GM12865 (cell line): ENCODE data around the gene FGF21.
"Not testable (repeated sequence)": the region's sequence is repeated elsewhere in the genome, so short reads cannot be mapped to it uniquely, and the experiment has no call there.

Experiments used
- DNase-seq: peaks from one replicate; pipeline ENCODE4 v3.0.0; 2010; ENCODE audit warnings: low read depth
- H3K4me3 ChIP-seq: 2 replicates; pipeline ENCODE4 v1.5.1; 2011; ENCODE audit warnings: mild to moderate bottlenecking, low read depth, low read length, control low read depth
- CTCF ChIP-seq: IDR thresholded peaks from 2 replicates; pipeline ENCODE4 v1.5.1; 2011; ENCODE audit warnings: low read length, control low read depth, low read depth, inconsistent platforms; ENCODE audit not compliant: insufficient read depth; ENCODE audit errors: missing control alignments

Gene FGF21

DNA sequence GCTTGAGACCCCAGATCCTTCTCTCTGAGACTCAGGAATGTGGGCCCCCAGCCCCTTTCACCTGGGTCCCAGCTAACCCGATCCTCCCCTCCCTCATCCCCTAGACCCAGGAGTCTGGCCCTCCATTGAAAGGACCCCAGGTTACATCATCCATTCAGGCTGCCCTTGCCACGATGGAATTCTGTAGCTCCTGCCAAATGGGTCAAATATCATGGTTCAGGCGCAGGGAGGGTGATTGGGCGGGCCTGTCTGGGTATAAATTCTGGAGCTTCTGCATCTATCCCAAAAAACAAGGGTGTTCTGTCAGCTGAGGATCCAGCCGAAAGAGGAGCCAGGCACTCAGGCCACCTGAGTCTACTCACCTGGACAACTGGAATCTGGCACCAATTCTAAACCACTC, 463 bp downstream of the FGF21 start:
- DNase-seq = no peak
- no peak for TF ChIP-seq CTCF
- H3K4me3 ChIP-seq = no peak overlapping the region

- no peak for TF ChIP-seq CTCF
- DNase-seq = no peak
- H3K4me3 ChIP-seq = no peak overlapping the region
These were observed 888 bp downstream of the FGF21 start for GRCh38 chr19:48756212-48756611.

DNA sequence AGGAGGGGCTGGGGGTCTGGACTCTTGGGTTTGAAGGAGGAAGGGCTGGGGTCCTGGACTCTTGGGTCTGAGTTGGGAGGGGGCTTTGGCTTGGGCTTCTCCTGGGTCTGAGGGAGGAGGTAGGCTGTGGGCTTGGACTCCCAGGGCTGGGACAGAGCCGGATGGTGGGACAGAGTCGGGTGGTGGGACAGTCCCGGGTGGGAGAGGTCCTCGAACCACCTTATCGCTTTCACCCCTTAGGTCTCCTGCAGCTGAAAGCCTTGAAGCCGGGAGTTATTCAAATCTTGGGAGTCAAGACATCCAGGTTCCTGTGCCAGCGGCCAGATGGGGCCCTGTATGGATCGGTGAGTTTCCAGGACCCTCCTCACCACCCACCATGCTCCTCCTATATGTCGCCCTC, 1.4 kb downstream of the FGF21 start:
- no peak for TF ChIP-seq CTCF
- no peak overlapping the region for H3K4me3 ChIP-seq
- DNase-seq = no peak

- TF ChIP-seq CTCF = no peak
- DNase-seq = no peak
- H3K4me3 ChIP-seq = no peak overlapping the region
These were observed 1.9 kb downstream of the FGF21 start for GRCh38 chr19:48757089-48757675.

- no peak for DNase-seq
- TF ChIP-seq CTCF = no peak
- H3K4me3 ChIP-seq = no peak overlapping the region
These were observed 2.4 kb downstream of the FGF21 start for GRCh38 chr19:48757741-48758144.

GRCh38 chr19:48760504-48761205, 5.3 kb downstream of the FGF21 start:
- TF ChIP-seq CTCF = no peak
- no peak for DNase-seq
- H3K4me3 ChIP-seq = no peak overlapping the region

GRCh38 chr19:48765816-48766215, 10.5 kb downstream of the FGF21 start:
- DNase-seq, H3K4me3 ChIP-seq: not testable (repeated sequence)

DNA sequence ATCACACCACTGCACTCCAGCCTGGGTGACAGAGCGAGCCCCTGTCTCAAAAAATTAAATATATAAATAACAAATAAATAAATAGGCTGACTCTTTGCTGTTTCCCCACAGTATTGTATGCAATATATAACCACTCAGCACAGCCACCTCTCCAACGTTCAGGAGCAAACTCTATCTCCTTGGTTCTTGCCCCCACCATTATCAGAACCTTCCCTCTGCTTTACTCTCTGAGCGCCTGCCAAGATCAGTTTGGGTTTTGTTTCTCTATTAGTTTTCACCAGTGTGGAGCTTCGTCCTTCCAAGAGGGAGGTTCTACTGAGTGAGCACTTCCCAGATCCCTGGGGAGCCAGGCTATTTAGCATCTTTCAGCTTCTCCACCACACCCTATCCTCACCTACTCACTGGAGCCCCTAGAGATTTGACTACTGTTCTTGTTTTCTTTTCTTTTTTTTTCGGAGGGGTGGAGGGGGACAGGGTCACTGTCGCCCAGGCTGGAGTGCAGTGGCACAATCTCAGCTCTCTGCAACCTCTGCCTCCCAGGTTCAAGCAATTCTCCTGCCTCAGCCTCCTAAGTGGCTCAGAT, 12.9 kb downstream of the FGF21 start:
- not testable (repeated sequence) for H3K4me3 ChIP-seq, DNase-seq
